ENCODE data around the gene ARL2BP. TPM values are rescaled to one million over a fixed set of nuclear protein-coding genes. Genes with fewer than 3 reads are reported as not detected.

Gene ARL2BP
- total and polyA plus RNA-seq, 7 experiments from 2014 or later = 32.6 to 166 (median 56.9) TPM

DNA sequence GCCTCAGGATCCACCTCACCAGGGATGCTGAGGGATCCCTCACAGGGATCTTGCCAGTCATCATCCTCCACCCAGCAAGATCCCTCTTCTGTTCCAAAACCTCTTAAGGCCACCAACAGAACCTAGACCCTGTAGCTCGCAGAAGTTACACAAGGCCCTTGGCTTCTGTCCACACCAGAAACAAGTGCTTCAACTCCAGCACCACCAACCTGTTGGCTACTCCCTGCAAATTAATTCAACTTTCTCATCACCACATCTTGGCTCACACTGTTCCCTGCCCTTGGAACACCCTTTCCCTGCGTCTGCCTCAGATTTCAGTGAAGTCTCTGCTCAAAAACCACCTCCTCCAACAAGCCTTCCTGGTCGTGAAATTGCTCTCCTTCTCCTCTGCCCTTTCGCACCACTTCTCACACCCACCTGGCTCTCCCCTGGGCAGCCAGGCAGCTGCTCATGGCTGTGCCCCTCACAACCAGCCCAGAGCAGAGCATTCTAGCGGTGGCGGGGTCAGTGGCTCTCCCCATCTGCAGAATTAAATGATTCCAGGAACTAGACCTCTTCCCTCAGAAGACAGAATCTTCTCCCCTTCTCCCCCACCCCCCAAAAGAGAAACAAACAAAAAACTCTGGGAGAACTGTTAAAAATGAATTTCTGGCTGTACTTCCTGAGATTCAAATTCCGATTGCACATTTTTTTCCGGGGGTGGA, 37.6 kb downstream of the ARL2BP start:
- H3K4me1 Mint-ChIP-seq = peaks cover 29 to 69% (median 57%) of the 10 kb centered on the region in 7 donors
- intact Hi-C loops (cut with micrococcal nuclease) = loop anchor here in 1 of 2 donors (5.0 to 10.0 kb wide), 2 partner anchors 35 to 198 kb away; partner anchors contain the start of gene ARL2BP
- no peaks in the 10 kb centered on the region for H3K9me3 ChIP-seq (ENCODE audit: control insufficient read depth in 2 of 3, low read length in 3 of 3)
- no peak for DNase-seq
- H3K36me3 Mint-ChIP-seq = no peaks in the 10 kb centered on the region
- CTCF ChIA-PET = interaction anchor here (0.6 kb wide), 1 partner anchor 9 kb away, joined by 3 read pairs; no protein-coding TSS in a partner anchor
- H3K4me3 Mint-ChIP-seq = peak overlapping the region in 9 of 10 donors; percentile 42 to 89 (median 78)
- no peak for ATAC-seq
- H3K27me3 ChIP-seq (ENCODE audit: control insufficient read depth in 2 of 2, insufficient read depth in 2 of 2, low read length in 2 of 2) = peaks cover 0 to 8% of the 10 kb centered on the region in 2 donors
- peaks cover 0 to 43% (median 0%) of the 10 kb centered on the region in 5 donors for H3K27me3 Mint-ChIP-seq
- no peak overlapping the region for H3K4me3 ChIP-seq (ENCODE audit: low read length)
- no peaks in the 10 kb centered on the region for H3K9me3 Mint-ChIP-seq
- POLR2A ChIA-PET = interaction anchor here (0.7 to 1.9 kb wide), 3 partner anchors 15 to 242 kb away, joined by 3 to 8 read pairs (median 5); no protein-coding TSS in a partner anchor
- H3K4me1 ChIP-seq (ENCODE audit: control insufficient read depth in 2 of 2, insufficient read depth in 2 of 2, low read length in 2 of 2) = peaks cover 8 to 40% of the 10 kb centered on the region in 2 donors
- H3K27ac ChIP-seq (ENCODE audit: low read depth, low read length) = no peak overlapping the region
- H3K27ac Mint-ChIP-seq = peak overlapping the region in 8 of 9 donors; percentile 6 to 94 (median 54)
- no peaks in the 10 kb centered on the region for H3K36me3 ChIP-seq (ENCODE audit: control insufficient read depth in 2 of 3, insufficient read depth in 3 of 3, low read length in 3 of 3)

GRCh38 chr16:57283214-57283958, 38.3 kb downstream of the ARL2BP start:
- Mint-ChIP-seq H3K27me3 (peaks cover 0 to 41% (median 0%) of the 10 kb centered on the region in 5 donors), H3K4me1 (peaks cover 22 to 61% (median 50%) of the 10 kb centered on the region in 7 donors), H3K27ac (peak overlapping the region in 8 of 9 donors; percentile 10 to 94 (median 64)), H3K9me3 (no peaks in the 10 kb centered on the region), H3K4me3 (peak overlapping the region; percentile 77 to 89 (median 84)), H3K36me3 (no peaks in the 10 kb centered on the region)
- DNase-seq = no peak
- CTCF ChIA-PET = no interaction called here
- Histone ChIP-seq H3K36me3 (ENCODE audit: control insufficient read depth in 2 of 3, insufficient read depth in 3 of 3, low read length in 3 of 3) (no peaks in the 10 kb centered on the region), H3K27ac (ENCODE audit: low read depth, low read length) (no peak overlapping the region), H3K27me3 (ENCODE audit: control insufficient read depth in 2 of 2, insufficient read depth in 2 of 2, low read length in 2 of 2) (peaks cover 0 to 8% of the 10 kb centered on the region in 2 donors), H3K4me3 (ENCODE audit: low read length) (no peak overlapping the region), H3K9me3 (ENCODE audit: control insufficient read depth in 2 of 3, low read length in 3 of 3) (no peaks in the 10 kb centered on the region), H3K4me1 (ENCODE audit: control insufficient read depth in 2 of 2, insufficient read depth in 2 of 2, low read length in 2 of 2) (peaks cover under 1 to 33% of the 10 kb centered on the region in 2 donors)
- POLR2A ChIA-PET = interaction anchor here (0.6 to 2.2 kb wide), 4 partner anchors 15 to 20 kb away, joined by 3 to 8 read pairs (median 4); no protein-coding TSS in a partner anchor
- intact Hi-C loops (cut with micrococcal nuclease) = loop anchor here in 1 of 2 donors (5.0 to 10.0 kb wide), 2 partner anchors 36 to 199 kb away; partner anchors contain the start of gene ARL2BP
- no peak for ATAC-seq

DNA sequence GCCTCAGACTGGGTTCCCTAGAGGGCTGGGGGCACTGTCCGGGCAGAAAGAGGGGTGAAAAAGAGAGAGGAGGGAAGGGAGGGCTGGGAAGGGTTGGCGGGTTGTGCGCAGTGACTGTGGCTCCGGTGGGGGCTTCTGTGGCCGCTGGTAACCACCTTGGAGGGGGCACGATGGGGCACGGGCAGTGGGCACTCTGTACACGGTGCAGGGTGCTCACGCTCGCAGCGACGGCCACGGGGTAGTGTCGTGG, 38.8 kb downstream of the ARL2BP start:
- ATAC-seq (no peak), DNase-seq (no peak)
- CTCF ChIA-PET = no interaction called here
- no peaks in the 10 kb centered on the region for H3K36me3 Mint-ChIP-seq
- H3K27ac Mint-ChIP-seq = peak overlapping the region in 7 of 9 donors; percentile 31 to 94 (median 71)
- Histone ChIP-seq H3K9me3 (ENCODE audit: control insufficient read depth in 2 of 3, low read length in 3 of 3) (no peaks in the 10 kb centered on the region), H3K36me3 (ENCODE audit: control insufficient read depth in 2 of 3, insufficient read depth in 3 of 3, low read length in 3 of 3) (no peaks in the 10 kb centered on the region), H3K4me3 (ENCODE audit: low read length) (peak overlapping the region; percentile 60), H3K4me1 (ENCODE audit: control insufficient read depth in 2 of 2, insufficient read depth in 2 of 2, low read length in 2 of 2) (peaks cover 0 to 28% of the 10 kb centered on the region in 2 donors), H3K27me3 (ENCODE audit: control insufficient read depth in 2 of 2, insufficient read depth in 2 of 2, low read length in 2 of 2) (peaks cover 0 to 8% of the 10 kb centered on the region in 2 donors), H3K27ac (ENCODE audit: low read depth, low read length) (no peak overlapping the region)
- H3K4me3 Mint-ChIP-seq = peak overlapping the region; percentile 77 to 89 (median 84)
- POLR2A ChIA-PET = interaction anchor here (0.6 to 2.2 kb wide), 4 partner anchors 15 to 21 kb away, joined by 3 to 6 read pairs (median 4); no protein-coding TSS in a partner anchor
- intact Hi-C loops (cut with micrococcal nuclease) = loop anchor here (1.0 to 10.0 kb wide), 8 partner anchors 16 to 202 kb away; partner anchors contain the start of genes ARL2BP (in 1 of the 2), DOK4 (in 1 of the 2), PSME3IP1 (in 1 of the 2) and RSPRY1 (in 1 of the 2)
- H3K27me3 Mint-ChIP-seq = peaks cover 0 to 41% (median 0%) of the 10 kb centered on the region in 5 donors
- no peaks in the 10 kb centered on the region for H3K9me3 Mint-ChIP-seq
- H3K4me1 Mint-ChIP-seq = peaks cover 19 to 56% (median 45%) of the 10 kb centered on the region in 7 donors

GRCh38 chr16:57284209-57284951, 39.3 kb downstream of the ARL2BP start, which contains the start of gene PLLP:
TSS of gene PLLP (minus strand) at chr16:57284672. CDS start at chr16:57284540, 132 bp downstream.
- peak within 1 kb of the TSS in 8 of 9 donors; percentile 10 to 94 (median 64) for H3K27ac Mint-ChIP-seq
- peaks cover 0 to 25% of the 10 kb centered on the region in 2 donors for H3K4me1 ChIP-seq (ENCODE audit: control insufficient read depth in 2 of 2, insufficient read depth in 2 of 2, low read length in 2 of 2)
- H3K27me3 ChIP-seq (ENCODE audit: control insufficient read depth in 2 of 2, insufficient read depth in 2 of 2, low read length in 2 of 2) = peaks cover 0 to 8% of the 10 kb centered on the region in 2 donors
- H3K4me1 Mint-ChIP-seq = peaks cover 20 to 51% (median 41%) of the 10 kb centered on the region in 7 donors
- intact Hi-C loops (cut with micrococcal nuclease) = loop anchor here (1.0 to 10.0 kb wide), 8 partner anchors 16 to 202 kb away; partner anchors contain the start of genes ARL2BP (in 1 of the 2), DOK4 (in 1 of the 2), PSME3IP1 (in 1 of the 2) and RSPRY1 (in 1 of the 2)
- no peaks in the 10 kb centered on the region for H3K36me3 ChIP-seq (ENCODE audit: control insufficient read depth in 2 of 3, insufficient read depth in 3 of 3, low read length in 3 of 3)
- peak; percentile 82 for ATAC-seq
- CTCF ChIA-PET = interaction anchor here (0.6 kb wide), 1 partner anchor 110 kb away, joined by 4 read pairs; no protein-coding TSS in a partner anchor
- peak within 1 kb of the TSS; percentile 60 for H3K4me3 ChIP-seq (ENCODE audit: low read length)
- POLR2A ChIA-PET = interaction anchor here (0.6 to 2.2 kb wide), 5 partner anchors 15 to 39 kb away, joined by 3 to 6 read pairs (median 5); partner anchors contain the start of gene ARL2BP
- H3K27me3 Mint-ChIP-seq = peaks cover 0 to 41% (median 0%) of the 10 kb centered on the region in 5 donors
- peak; percentile 30 to 66 (median 51) for DNase-seq
- H3K4me3 Mint-ChIP-seq = peak within 1 kb of the TSS; percentile 77 to 89 (median 84)
- H3K36me3 Mint-ChIP-seq = peaks cover 0 to under 1% (median 0%) of the 10 kb centered on the region in 5 donors
- H3K9me3 ChIP-seq (ENCODE audit: control insufficient read depth in 2 of 3, low read length in 3 of 3) = no peaks in the 10 kb centered on the region
- H3K27ac ChIP-seq (ENCODE audit: low read depth, low read length) = peak within 1 kb of the TSS; percentile 59
- no peaks in the 10 kb centered on the region for H3K9me3 Mint-ChIP-seq

DNA sequence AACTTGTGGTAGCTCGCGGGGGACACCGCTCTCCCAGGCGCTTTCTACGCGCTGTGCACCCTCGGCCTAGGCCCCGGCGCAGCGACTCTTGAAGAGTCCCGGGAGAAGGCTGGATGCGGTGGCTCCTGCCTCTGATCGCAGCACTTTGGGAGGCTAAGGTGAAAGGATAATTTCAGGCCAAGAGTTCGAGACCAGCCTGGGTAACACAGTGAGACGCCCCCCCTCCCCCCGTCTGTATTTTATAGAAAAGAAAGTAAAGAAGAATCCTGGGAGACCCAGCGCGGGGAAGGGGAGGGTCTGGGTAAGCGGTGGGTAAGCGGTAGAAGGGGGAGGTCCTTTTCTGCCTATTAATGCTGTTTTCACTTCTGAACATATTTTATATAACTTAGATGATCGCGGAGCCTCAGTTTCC, 39.9 kb downstream of the ARL2BP start:
- no peaks in the 10 kb centered on the region for H3K9me3 ChIP-seq (ENCODE audit: control insufficient read depth in 2 of 3, low read length in 3 of 3)
- peaks cover 0 to 41% (median 0%) of the 10 kb centered on the region in 5 donors for H3K27me3 Mint-ChIP-seq
- ChIA-PET POLR2A (interaction anchor here (1.4 to 2.2 kb wide), 4 partner anchors 14 to 40 kb away, joined by 3 to 6 read pairs (median 6); partner anchors contain the start of gene ARL2BP), CTCF (interaction anchor here (0.6 kb wide), 1 partner anchor 111 kb away, joined by 4 read pairs; no protein-coding TSS in a partner anchor)
- peaks cover 23 to 48% (median 39%) of the 10 kb centered on the region in 7 donors for H3K4me1 Mint-ChIP-seq
- DNase-seq (no peak), ATAC-seq (no peak)
- peak overlapping the region; percentile 64 to 88 (median 80) for H3K4me3 Mint-ChIP-seq
- peaks cover 0 to 8% of the 10 kb centered on the region in 2 donors for H3K27me3 ChIP-seq (ENCODE audit: control insufficient read depth in 2 of 2, insufficient read depth in 2 of 2, low read length in 2 of 2)
- peak overlapping the region; percentile 60 for H3K4me3 ChIP-seq (ENCODE audit: low read length)
- peak overlapping the region in 4 of 9 donors; percentile 38 to 78 (median 60) for H3K27ac Mint-ChIP-seq
- intact Hi-C loops (cut with micrococcal nuclease) = loop anchor here (1.0 to 10.0 kb wide), 8 partner anchors 15 to 201 kb away; partner anchors contain the start of genes ARL2BP (in 1 of the 2), DOK4 (in 1 of the 2), PSME3IP1 (in 1 of the 2) and RSPRY1 (in 1 of the 2)
- no peaks in the 10 kb centered on the region for H3K9me3 Mint-ChIP-seq
- H3K4me1 ChIP-seq (ENCODE audit: control insufficient read depth in 2 of 2, insufficient read depth in 2 of 2, low read length in 2 of 2) = peaks cover 0 to 19% of the 10 kb centered on the region in 2 donors
- H3K27ac ChIP-seq (ENCODE audit: low read depth, low read length) = peak overlapping the region; percentile 59
- H3K36me3 ChIP-seq (ENCODE audit: control insufficient read depth in 2 of 3, insufficient read depth in 3 of 3, low read length in 3 of 3) = no peaks in the 10 kb centered on the region
- H3K36me3 Mint-ChIP-seq = peaks cover 0 to 2% (median 0%) of the 10 kb centered on the region in 5 donors
